PC-3 (cell line): ENCODE measurements around the gene CD79A. TPM values are rescaled to one million over a fixed set of nuclear protein-coding genes. Genes with fewer than 3 reads are reported as not detected.

Source experiments
- ATAC-seq: fragments of 200-7000 bp; cut with Tn5 transposase; 2 replicates; pipeline ENCODE4 v1.9.1; 2020; ENCODE audit warnings: mild to moderate bottlenecking, moderate library complexity
- BruUV-seq: library from RNA; stranded (reverse); fragments of 400-500 nt; replicated peaks from 2 replicates; lab custom pipeline; 2021; lab: Mats Ljungman, UMichigan
- CTCF ChIA-PET: fragments of 300-600 bp; sonication (Branson Sonifier 250); formaldehyde crosslinking; loops from one replicate; lab custom pipeline; 2022; ENCODE audit warnings: antibody characterized with exemption; lab: Charles Lee
- POLR2A ChIA-PET: fragments of 300-600 bp; sonication (Branson Sonifier 250); formaldehyde crosslinking; loops from one replicate; lab custom pipeline; 2022; ENCODE audit warnings: antibody characterized with exemption; ENCODE audit not compliant: unreplicated experiment; lab: Charles Lee
- DNase-seq: peaks from one replicate; pipeline ENCODE4 v3.0.0-alpha.2; 2015
- H2AFZ ChIP-seq: fragments of 300-600 bp; sonication (generic); 2 replicates; pipeline ENCODE4 v1.6.0; 2016; ENCODE audit warnings: antibody characterized with exemption, low read length
- H3F3A ChIP-seq: fragments of 300-600 bp; sonication (generic); one replicate; pipeline ENCODE4 v1.6.0; 2017; ENCODE audit warnings: antibody characterized with exemption, low read length, control low read depth, mild to moderate bottlenecking; ENCODE audit not compliant: unreplicated experiment
- H3K27ac ChIP-seq: fragments of 300-600 bp; sonication (generic); 2 replicates; pipeline ENCODE4 v1.5.1; 2016; ENCODE audit warnings: mild to moderate bottlenecking, low read length
- H3K27me3 ChIP-seq: fragments of 300-600 bp; sonication (generic); 2 replicates; pipeline ENCODE4 v1.6.1; 2016; ENCODE audit warnings: low read length, mixed read lengths
- H3K36me3 ChIP-seq: fragments of 300-600 bp; sonication (generic); 2 replicates; pipeline ENCODE4 v1.6.1; 2016; ENCODE audit warnings: low read depth, mixed run types, low read length, mixed read lengths
- H3K4me1 ChIP-seq: fragments of 300-600 bp; sonication (generic); 2 replicates; pipeline ENCODE4 v1.5.1; 2016; ENCODE audit warnings: low read length; ENCODE audit not compliant: insufficient read depth
- H3K4me2 ChIP-seq: fragments of 300-600 bp; sonication (generic); 2 replicates; pipeline ENCODE4 v1.6.0; 2016; ENCODE audit warnings: low read length
- H3K4me3 ChIP-seq: fragments of 300-600 bp; sonication (generic); 2 replicates; pipeline ENCODE4 v1.5.1; 2016; ENCODE audit warnings: mild to moderate bottlenecking, low read length, mixed read lengths
- H3K79me2 ChIP-seq: fragments of 300-600 bp; sonication (generic); 2 replicates; pipeline ENCODE4 v1.6.1; 2017; ENCODE audit warnings: low read length, mixed read lengths
- H3K9ac ChIP-seq: fragments of 300-600 bp; sonication (generic); 2 replicates; pipeline ENCODE4 v1.6.0; 2016; ENCODE audit warnings: mild to moderate bottlenecking, low read length
- H3K9me2 ChIP-seq: fragments of 300-600 bp; sonication (generic); replicated peaks from 2 replicates; pipeline ENCODE4 v1.6.1; 2016; ENCODE audit warnings: mixed run types, low read length, mixed read lengths
- H3K9me3 ChIP-seq: fragments of 300-600 bp; sonication (generic); 2 replicates; pipeline ENCODE4 v1.6.1; 2016; ENCODE audit warnings: low read length, mixed read lengths
- H4K20me1 ChIP-seq: fragments of 300-600 bp; sonication (generic); 2 replicates; pipeline ENCODE4 v1.6.1; 2016; ENCODE audit warnings: low read length, mixed read lengths
- CTCF ChIP-seq: fragments of 300-600 bp; sonication (generic); conservative IDR thresholded peaks from 2 replicates; pipeline ENCODE4 v1.5.1; 2017; ENCODE audit warnings: antibody characterized with exemption, low read depth, mild to moderate bottlenecking, low read length
- EZH2 ChIP-seq: fragments of 300-600 bp; sonication (generic); IDR thresholded peaks from one replicate; pipeline ENCODE4 v1.6.1; 2017; ENCODE audit warnings: antibody characterized with exemption, mild to moderate bottlenecking, low read length; ENCODE audit not compliant: unreplicated experiment
- EZH2phosphoT487 ChIP-seq: fragments of 300-600 bp; sonication (generic); IDR thresholded peaks from 2 replicates; pipeline ENCODE4 v1.6.1; 2018; ENCODE audit warnings: mild to moderate bottlenecking, antibody characterized with exemption, low read length, borderline replicate concordance
- intact Hi-C: fragments of 100-400 bp; cut with micrococcal nuclease; formaldehyde crosslinking; loops from 2 replicates; pipeline ENCODE4 v1.9.0; 2023
- total RNA-seq: library from RNA; depleted of rRNA; stranded (reverse); fragments of >200 nt; gene quantifications from 2 replicates; pipeline ENCODE4 v1.2.3, GENCODE V29; 2014

CD79A gene
- total RNA-seq, 1 experiment from 2014 or later, result 0.11 TPM

GRCh38 chr19:41926763-41927496, 49.9 kb downstream of the CD79A start:
- CTCF ChIA-PET, result no interaction called here
- H3K27me3 ChIP-seq, result 0 out of 2 replicates have a peak, but pooled peaks cover 14% of the 10 kb centered on the region
- ATAC-seq, result no peak
- no peaks in the 10 kb centered on the region for H3K9me3 ChIP-seq
- H3K4me3 ChIP-seq, result no peak overlapping the region
- no peak overlapping the region for H3K4me2 ChIP-seq
- H3K9me2 ChIP-seq, result no peaks in the 10 kb centered on the region
- POLR2A ChIA-PET, result no interaction called here
- H3K9ac ChIP-seq, result no peak overlapping the region
- peaks cover 6% of the 10 kb centered on the region; the same call in 1 of the 2 replicates for H3K4me1 ChIP-seq
- no peaks in the 10 kb centered on the region for H3K79me2 ChIP-seq
- DNase-seq, result no peak
- BruUV-seq, result no TSS peak
- H3K36me3 ChIP-seq, result no peaks in the 10 kb centered on the region
- H2AFZ ChIP-seq, result no peak overlapping the region
- intact Hi-C loops, result no loop called here
- no peaks in the 10 kb centered on the region for H3F3A ChIP-seq
- no peak overlapping the region for H3K27ac ChIP-seq
- H4K20me1 ChIP-seq, result no peaks in the 10 kb centered on the region
- TF ChIP-seq CTCF (no peak), EZH2phosphoT487 (no peak), EZH2 (no peak)

GRCh38 chr19:41927497-41928192, 50.6 kb downstream of the CD79A start:
- Histone ChIP-seq H3K9ac (no peak overlapping the region), H3K27me3 (0 out of 2 replicates have a peak, but pooled peaks cover 9% of the 10 kb centered on the region), H4K20me1 (no peaks in the 10 kb centered on the region), H2AFZ (peak overlapping the region; percentile 69), H3K79me2 (no peaks in the 10 kb centered on the region), H3K9me3 (no peaks in the 10 kb centered on the region), H3K4me1 (peaks cover 6% of the 10 kb centered on the region; the same call in 1 of the 2 replicates), H3F3A (no peaks in the 10 kb centered on the region), H3K27ac (no peak overlapping the region), H3K4me2 (peak overlapping the region; percentile 93), H3K9me2 (no peaks in the 10 kb centered on the region), H3K4me3 (peak overlapping the region; percentile 71), H3K36me3 (no peaks in the 10 kb centered on the region)
- ATAC-seq, result no peak
- TF ChIP-seq EZH2 (no peak), CTCF (no peak), EZH2phosphoT487 (no peak)
- intact Hi-C loops, result no loop called here
- no TSS peak for BruUV-seq
- ChIA-PET CTCF (no interaction called here), POLR2A (no interaction called here)
- no peak for DNase-seq
